Astrocyte (in vitro differentiated cells and primary cell): ENCODE measurements around the gene WDR37. TPM values are rescaled to one million over a fixed set of nuclear protein-coding genes. Genes with fewer than 3 reads are reported as not detected.
A peak's percentile ranks its signal among the peaks of the same experiment; 100 is the strongest.

ENCODE experiments used
- DNase-seq: peaks from one replicate; pipeline ENCODE4 v3.0.0-alpha.2; 2010; ENCODE audit warnings: low read depth
- FAIRE-seq: peaks from 2 replicates; lab custom pipeline; 2011; peaks lifted over from hg19 to GRCh38; lab: Jason Lieb, UNC
- H2AFZ ChIP-seq: 2 replicates; pipeline ENCODE4 v1.6.0; 2012; ENCODE audit warnings: low read depth, low read length, inconsistent platforms
- H3K27ac ChIP-seq: 2 replicates; pipeline ENCODE4 v1.5.1; 2011; ENCODE audit warnings: low read depth, low read length, inconsistent platforms
- H3K27me3 ChIP-seq: 2 replicates; pipeline ENCODE4 v1.6.0; 2011; ENCODE audit warnings: low read length, inconsistent platforms; ENCODE audit not compliant: insufficient read depth
- H3K36me3 ChIP-seq: 2 replicates; pipeline ENCODE4 v1.5.1; 2011; ENCODE audit warnings: low read length, inconsistent platforms; ENCODE audit not compliant: insufficient read depth
- H3K4me1 ChIP-seq: 2 replicates; pipeline ENCODE4 v1.5.1; 2011; ENCODE audit warnings: low read length, inconsistent platforms; ENCODE audit not compliant: insufficient read depth
- H3K4me2 ChIP-seq: 2 replicates; pipeline ENCODE4 v1.6.0; 2012; ENCODE audit warnings: low read length, inconsistent platforms
- H3K4me3 ChIP-seq: 2 replicates; pipeline ENCODE4 v1.5.1; 2011; ENCODE audit warnings: low read depth, mild to moderate bottlenecking, low read length, inconsistent platforms; ENCODE audit not compliant: insufficient read depth
- H3K79me2 ChIP-seq: 2 replicates; pipeline ENCODE4 v1.6.0; 2012; ENCODE audit warnings: mild to moderate bottlenecking, low read length, inconsistent platforms; ENCODE audit not compliant: insufficient read depth
- H3K9ac ChIP-seq: 2 replicates; pipeline ENCODE4 v1.6.0; 2012; ENCODE audit warnings: mild to moderate bottlenecking, low read length, inconsistent platforms
- H3K9me3 ChIP-seq: 2 replicates; pipeline ENCODE4 v1.5.1; 2012; ENCODE audit warnings: low read depth, mild to moderate bottlenecking, low read length, inconsistent platforms; ENCODE audit not compliant: insufficient read depth
- H4K20me1 ChIP-seq: 2 replicates; pipeline ENCODE4 v1.6.0; 2012; ENCODE audit warnings: low read length, inconsistent platforms; ENCODE audit not compliant: insufficient read depth
- H3K27ac Mint-ChIP-seq: one replicate; pipeline ENCODE4 v1.8.0; 2021; ENCODE audit warnings: mild to moderate bottlenecking, mixed read lengths; ENCODE audit not compliant: unreplicated experiment
- H3K27me3 Mint-ChIP-seq: one replicate; pipeline ENCODE4 v1.8.0; 2021; ENCODE audit warnings: low read depth, mixed read lengths; ENCODE audit not compliant: unreplicated experiment
- H3K36me3 Mint-ChIP-seq: one replicate; pipeline ENCODE4 v1.8.0; 2021; ENCODE audit warnings: low read depth, mixed read lengths; ENCODE audit not compliant: unreplicated experiment
- H3K4me1 Mint-ChIP-seq: one replicate; pipeline ENCODE4 v1.8.0; 2021; ENCODE audit warnings: low read depth, mixed read lengths; ENCODE audit not compliant: unreplicated experiment
- H3K4me3 Mint-ChIP-seq: one replicate; pipeline ENCODE4 v1.8.0; 2021; ENCODE audit warnings: mild to moderate bottlenecking, moderate library complexity, mixed read lengths; ENCODE audit not compliant: unreplicated experiment
- H3K9me3 Mint-ChIP-seq: one replicate; pipeline ENCODE4 v1.8.0; 2021; ENCODE audit warnings: mild to moderate bottlenecking, mixed read lengths; ENCODE audit not compliant: unreplicated experiment
- EZH2 ChIP-seq: IDR thresholded peaks from 2 replicates; pipeline ENCODE4 v1.6.1; 2012; ENCODE audit warnings: mild to moderate bottlenecking, low read length, inconsistent platforms; ENCODE audit not compliant: insufficient read depth
- total RNA-seq: library from RNA; stranded (reverse); gene quantifications from 2 replicates; pipeline ENCODE4 v1.2.1, GENCODE V29; 2021
- TF ChIP-seq, protein P1 (sequence below): IDR thresholded peaks from 2 replicates; pipeline ENCODE4 v1.5.1; 2011; ENCODE audit warnings: low read depth, mild to moderate bottlenecking, inconsistent platforms, low read length, moderate library complexity; ENCODE audit not compliant: insufficient read depth

The WDR37 gene
- total RNA-seq, 1 donor from 2014 or later: 22.8 TPM

DNA sequence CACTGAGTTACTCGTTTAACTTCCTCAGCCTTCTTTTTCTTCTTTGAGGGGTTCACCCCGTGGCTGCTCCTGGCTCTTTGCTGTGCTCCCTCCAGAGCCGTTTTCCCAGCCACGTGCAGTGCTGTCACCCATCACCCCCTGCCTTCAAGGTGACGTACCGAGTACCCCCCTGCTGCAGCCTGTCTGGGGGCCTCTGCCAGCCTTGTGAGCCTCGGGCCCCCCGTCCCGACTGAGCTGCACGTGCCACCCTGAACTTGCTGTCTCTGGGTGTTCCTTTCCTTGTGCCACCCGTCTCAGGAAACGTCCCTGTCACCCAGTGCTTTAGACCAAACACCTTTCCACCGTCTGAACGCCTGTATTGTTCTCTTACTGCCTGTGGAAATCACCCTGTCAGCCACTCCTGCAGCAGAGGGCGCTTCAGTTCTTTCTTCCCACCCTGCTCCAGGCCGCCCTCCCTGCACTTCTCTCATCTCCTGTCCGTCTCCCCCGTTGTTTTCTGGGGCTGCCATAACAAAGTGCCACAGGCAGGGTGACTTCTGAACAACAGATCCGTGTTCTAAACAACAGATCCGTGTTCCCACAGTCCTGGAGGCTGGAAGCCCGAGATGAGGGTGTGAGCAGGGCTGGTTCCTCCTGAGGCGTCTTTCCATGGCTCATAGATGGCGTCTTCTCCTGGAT is 44.6 kb downstream of the WDR37 start:
- no peaks in the 10 kb centered on the region for H3K9me3 Mint-ChIP-seq
- FAIRE-seq (no peak), DNase-seq (no peak)
- peaks cover 28% of the 10 kb centered on the region for H3K36me3 ChIP-seq
- no peaks in the 10 kb centered on the region for H3K9me3 ChIP-seq
- TF ChIP-seq EZH2: no peak
- TF ChIP-seq, protein P1, sequence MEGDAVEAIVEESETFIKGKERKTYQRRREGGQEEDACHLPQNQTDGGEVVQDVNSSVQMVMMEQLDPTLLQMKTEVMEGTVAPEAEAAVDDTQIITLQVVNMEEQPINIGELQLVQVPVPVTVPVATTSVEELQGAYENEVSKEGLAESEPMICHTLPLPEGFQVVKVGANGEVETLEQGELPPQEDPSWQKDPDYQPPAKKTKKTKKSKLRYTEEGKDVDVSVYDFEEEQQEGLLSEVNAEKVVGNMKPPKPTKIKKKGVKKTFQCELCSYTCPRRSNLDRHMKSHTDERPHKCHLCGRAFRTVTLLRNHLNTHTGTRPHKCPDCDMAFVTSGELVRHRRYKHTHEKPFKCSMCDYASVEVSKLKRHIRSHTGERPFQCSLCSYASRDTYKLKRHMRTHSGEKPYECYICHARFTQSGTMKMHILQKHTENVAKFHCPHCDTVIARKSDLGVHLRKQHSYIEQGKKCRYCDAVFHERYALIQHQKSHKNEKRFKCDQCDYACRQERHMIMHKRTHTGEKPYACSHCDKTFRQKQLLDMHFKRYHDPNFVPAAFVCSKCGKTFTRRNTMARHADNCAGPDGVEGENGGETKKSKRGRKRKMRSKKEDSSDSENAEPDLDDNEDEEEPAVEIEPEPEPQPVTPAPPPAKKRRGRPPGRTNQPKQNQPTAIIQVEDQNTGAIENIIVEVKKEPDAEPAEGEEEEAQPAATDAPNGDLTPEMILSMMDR: no peak
- H4K20me1 ChIP-seq: peaks cover 57% of the 10 kb centered on the region
- H3K4me1 ChIP-seq: peaks cover 12% of the 10 kb centered on the region
- H3K4me2 ChIP-seq: no peak overlapping the region
- H3K4me3 ChIP-seq: no peak overlapping the region
- no peak overlapping the region for H3K27ac ChIP-seq
- H3K79me2 ChIP-seq: peaks cover 26% of the 10 kb centered on the region
- H3K27me3 ChIP-seq: no peaks in the 10 kb centered on the region
- no peak overlapping the region for H2AFZ ChIP-seq
- no peaks in the 10 kb centered on the region for H3K27me3 Mint-ChIP-seq
- H3K36me3 Mint-ChIP-seq: peaks cover 39% of the 10 kb centered on the region
- no peak overlapping the region for H3K4me3 Mint-ChIP-seq
- H3K4me1 Mint-ChIP-seq: peaks cover 13% of the 10 kb centered on the region
- H3K9ac ChIP-seq: no peak overlapping the region
- H3K27ac Mint-ChIP-seq: no peak overlapping the region

DNA sequence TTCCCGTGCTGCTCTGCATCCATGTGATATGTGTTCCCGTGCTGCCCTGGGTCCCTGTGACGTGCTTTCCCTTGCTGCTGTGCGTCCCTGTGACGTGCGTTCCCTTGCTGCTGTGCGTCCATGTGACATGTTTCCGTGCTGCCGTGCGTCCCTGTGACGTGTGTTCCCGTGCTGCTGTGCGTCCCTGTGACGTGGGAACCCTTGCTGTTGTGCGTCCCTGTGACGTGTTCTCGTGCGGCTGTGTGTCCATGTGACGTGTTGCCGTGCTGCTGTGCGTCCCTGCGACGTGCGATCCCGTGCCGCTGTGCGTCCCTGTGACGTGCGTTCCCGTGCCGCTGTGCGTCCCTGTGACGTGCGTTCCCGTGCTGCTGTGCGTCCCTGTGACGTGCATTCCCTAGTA is 45.8 kb downstream of the WDR37 start:
- no peak for TF ChIP-seq EZH2
- TF ChIP-seq, protein P1: no peak
- H3K79me2 ChIP-seq: peaks cover 26% of the 10 kb centered on the region
- H3K27me3 ChIP-seq: no peaks in the 10 kb centered on the region
- Mint-ChIP-seq H3K4me1 (peaks cover 13% of the 10 kb centered on the region), H3K9me3 (no peaks in the 10 kb centered on the region), H3K27me3 (no peaks in the 10 kb centered on the region), H3K4me3 (no peak overlapping the region), H3K27ac (no peak overlapping the region), H3K36me3 (peaks cover 44% of the 10 kb centered on the region)
- DNase-seq (no peak), FAIRE-seq (no peak)
- no peaks in the 10 kb centered on the region for H3K9me3 ChIP-seq
- H3K4me1 ChIP-seq: peaks cover 12% of the 10 kb centered on the region
- H3K9ac ChIP-seq: no peak overlapping the region
- H3K4me2 ChIP-seq: no peak overlapping the region
- peaks cover 22% of the 10 kb centered on the region for H3K36me3 ChIP-seq
- no peak overlapping the region for H2AFZ ChIP-seq
- no peak overlapping the region for H3K27ac ChIP-seq
- H4K20me1 ChIP-seq: peaks cover 50% of the 10 kb centered on the region
- H3K4me3 ChIP-seq: no peak overlapping the region

DNA sequence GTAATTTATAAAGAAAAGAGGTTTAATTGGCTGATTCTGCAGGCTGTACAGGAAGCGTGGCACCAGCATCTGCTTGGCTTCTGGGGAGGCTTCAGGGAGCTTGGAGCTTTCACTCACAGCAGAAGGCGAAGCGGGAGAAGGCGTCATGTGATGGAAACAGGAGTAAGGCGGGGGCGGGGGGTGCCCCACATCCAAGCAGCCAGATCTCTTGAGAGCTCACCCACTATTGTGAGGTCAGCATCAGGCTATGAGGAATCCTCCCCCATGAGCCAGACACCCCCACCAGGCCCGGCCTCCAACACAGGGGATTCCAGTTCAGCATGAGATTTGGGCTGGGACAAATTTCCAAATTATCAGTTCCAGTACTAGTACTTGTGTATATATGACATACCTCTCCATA is 46.2 kb downstream of the WDR37 start:
- DNase-seq (no peak), FAIRE-seq (no peak)
- H3K27me3 ChIP-seq: no peaks in the 10 kb centered on the region
- peaks cover 45% of the 10 kb centered on the region for H3K36me3 Mint-ChIP-seq
- no peaks in the 10 kb centered on the region for H3K9me3 Mint-ChIP-seq
- H3K9me3 ChIP-seq: no peaks in the 10 kb centered on the region
- no peak overlapping the region for H3K4me3 Mint-ChIP-seq
- peak overlapping the region; percentile 29 for H3K4me2 ChIP-seq
- H3K36me3 ChIP-seq: peaks cover 24% of the 10 kb centered on the region
- H3K27me3 Mint-ChIP-seq: no peaks in the 10 kb centered on the region
- H3K79me2 ChIP-seq: peaks cover 26% of the 10 kb centered on the region
- TF ChIP-seq, protein P1: no peak
- no peak for TF ChIP-seq EZH2
- H2AFZ ChIP-seq: no peak overlapping the region
- no peak overlapping the region for H3K27ac Mint-ChIP-seq
- peaks cover 13% of the 10 kb centered on the region for H3K4me1 Mint-ChIP-seq
- peak overlapping the region; percentile 10 for H3K27ac ChIP-seq
- H4K20me1 ChIP-seq: peaks cover 48% of the 10 kb centered on the region
- no peak overlapping the region for H3K9ac ChIP-seq
- H3K4me1 ChIP-seq: peaks cover 12% of the 10 kb centered on the region
- no peak overlapping the region for H3K4me3 ChIP-seq
